OCI-LY1 (cell line): ENCODE data around the gene VAMP7.

Experiments
- H2AFZ ChIP-seq: fragments of 200-600 bp; sonication (generic), shearing (Covaris generic); 2 replicates; pipeline ENCODE4 v1.6.0; 2014; ENCODE audit warnings: antibody characterized with exemption, mild to moderate bottlenecking, low read length
- H3F3A ChIP-seq: fragments of 200-600 bp; sonication (generic), shearing (Covaris generic); 2 replicates; pipeline ENCODE4 v1.6.0; 2014; ENCODE audit warnings: mild to moderate bottlenecking, antibody characterized with exemption, low read length, moderate library complexity; ENCODE audit not compliant: insufficient read depth
- H3K27ac ChIP-seq: fragments of 200-600 bp; sonication (generic); 2 replicates; pipeline ENCODE4 v1.5.1; 2014; ENCODE audit warnings: low read length, mixed run types, mild to moderate bottlenecking, low read depth; ENCODE audit not compliant: poor library complexity, severe bottlenecking
- H3K27me3 ChIP-seq: fragments of 200-600 bp; sonication (generic); 2 replicates; pipeline ENCODE4 v1.6.0; 2014; ENCODE audit warnings: antibody characterized with exemption, mild to moderate bottlenecking, low read length, moderate library complexity; ENCODE audit not compliant: insufficient read depth
- H3K36me3 ChIP-seq: fragments of 200-600 bp; sonication (generic); 2 replicates; pipeline ENCODE4 v1.6.1; 2014; ENCODE audit warnings: mild to moderate bottlenecking, antibody characterized with exemption, low read length, moderate library complexity, mixed read lengths; ENCODE audit not compliant: insufficient read depth
- H3K4me1 ChIP-seq: fragments of 200-600 bp; sonication (generic); 2 replicates; pipeline ENCODE4 v1.5.1; 2014; ENCODE audit warnings: mild to moderate bottlenecking, low read length, moderate library complexity; ENCODE audit not compliant: insufficient read depth, severe bottlenecking
- H3K4me2 ChIP-seq: fragments of 200-600 bp; sonication (generic), shearing (Covaris generic); 2 replicates; pipeline ENCODE4 v1.6.1; 2014; ENCODE audit warnings: low read length
- H3K4me3 ChIP-seq: fragments of 200-600 bp; sonication (generic); 2 replicates; pipeline ENCODE4 v1.5.1; 2014; ENCODE audit warnings: low read length, low read depth, mild to moderate bottlenecking, mixed read lengths; ENCODE audit not compliant: poor library complexity, severe bottlenecking
- H3K79me2 ChIP-seq: fragments of 200-600 bp; shearing (Covaris generic); 2 replicates; pipeline ENCODE4 v1.6.1; 2016; ENCODE audit warnings: mixed run types, low read length, mixed read lengths; ENCODE audit not compliant: insufficient read depth
- H3K9ac ChIP-seq: fragments of 200-600 bp; sonication (generic), shearing (Covaris generic); 2 replicates; pipeline ENCODE4 v1.6.1; 2014; ENCODE audit warnings: mild to moderate bottlenecking, low read length, mixed read lengths
- H3K9me2 ChIP-seq: fragments of 200-600 bp; sonication (generic), shearing (Covaris generic); 2 replicates; pipeline ENCODE4 v1.6.1; 2014; ENCODE audit warnings: low read depth, mild to moderate bottlenecking, low read length, mixed read lengths
- H3K9me3 ChIP-seq: fragments of 200-600 bp; shearing (Covaris generic); 2 replicates; pipeline ENCODE4 v1.6.1; 2014; ENCODE audit warnings: low read length, mixed read lengths
- H4K20me1 ChIP-seq: fragments of 200-600 bp; sonication (generic), shearing (Covaris generic); 2 replicates; pipeline ENCODE4 v1.6.0; 2016; ENCODE audit warnings: mild to moderate bottlenecking, low read length; ENCODE audit not compliant: insufficient read depth
- CTCF ChIP-seq: fragments of 200-600 bp; sonication (generic), shearing (Covaris generic); IDR thresholded peaks from 2 replicates; pipeline ENCODE4 v1.5.1; 2017; ENCODE audit warnings: mild to moderate bottlenecking, antibody characterized with exemption, low read length, moderate library complexity, mixed read lengths
- EZH2 ChIP-seq: fragments of 200-600 bp; sonication (generic), shearing (Covaris generic); IDR thresholded peaks from 2 replicates; pipeline ENCODE4 v1.8.0; 2017; ENCODE audit warnings: borderline replicate concordance, mixed run types, mild to moderate bottlenecking, antibody characterized with exemption, low read length, moderate library complexity, mixed read lengths

Gene VAMP7

DNA sequence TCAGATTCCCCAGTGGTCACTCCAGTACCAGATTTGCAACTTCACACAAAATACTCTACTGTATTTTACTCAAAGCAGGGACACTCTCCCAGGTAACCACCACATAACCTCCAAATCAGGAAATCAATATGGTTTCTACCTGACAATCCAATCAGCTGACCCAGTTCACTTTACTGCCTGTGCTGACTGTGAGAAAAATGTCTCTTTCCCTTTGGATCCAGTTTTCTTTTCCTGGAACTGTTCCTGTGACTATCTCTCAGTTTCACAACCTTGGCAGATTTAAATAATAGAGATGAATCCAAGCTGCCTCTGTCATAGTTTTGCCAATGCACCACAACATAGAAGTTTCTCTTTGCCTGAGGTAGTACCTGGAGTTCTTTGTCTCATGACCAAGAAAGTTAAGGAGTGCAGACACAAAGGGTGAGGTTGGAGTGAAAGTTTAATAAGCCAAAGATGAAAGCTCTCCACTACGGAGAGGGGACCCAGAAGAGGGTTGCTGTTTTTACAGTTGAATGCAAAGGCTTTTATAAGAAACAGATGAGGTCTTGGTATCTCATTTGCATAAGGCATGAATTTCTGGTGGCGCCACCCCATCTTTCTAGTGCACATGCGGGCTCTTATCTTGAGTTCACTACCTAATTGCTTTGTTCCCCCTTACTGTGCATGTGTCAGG is 86.6 kb downstream of the VAMP7 start:
- no peak for TF ChIP-seq CTCF
- no peak for TF ChIP-seq EZH2
- H3K27ac ChIP-seq = no peak overlapping the region
- no peak overlapping the region for H3K4me2 ChIP-seq
- H3K9me2 ChIP-seq = no peaks in the 10 kb centered on the region
- no peaks in the 10 kb centered on the region for H3K79me2 ChIP-seq
- H3F3A ChIP-seq = no peaks in the 10 kb centered on the region
- no peak overlapping the region for H2AFZ ChIP-seq
- H3K4me1 ChIP-seq = no peaks in the 10 kb centered on the region
- no peaks in the 10 kb centered on the region for H3K36me3 ChIP-seq
- no peaks in the 10 kb centered on the region for H3K27me3 ChIP-seq
- no peak overlapping the region for H3K4me3 ChIP-seq
- no peaks in the 10 kb centered on the region for H3K9me3 ChIP-seq
- H3K9ac ChIP-seq = no peak overlapping the region
- no peaks in the 10 kb centered on the region for H4K20me1 ChIP-seq

GRCh38 chrX:155968326-155968661 is 87.1 kb downstream of the VAMP7 start:
- H3K79me2 ChIP-seq = no peaks in the 10 kb centered on the region
- H3K4me3 ChIP-seq = no peak overlapping the region
- H3K4me1 ChIP-seq = no peaks in the 10 kb centered on the region
- no peak overlapping the region for H2AFZ ChIP-seq
- H3K27ac ChIP-seq = no peak overlapping the region
- no peaks in the 10 kb centered on the region for H3K9me2 ChIP-seq
- no peaks in the 10 kb centered on the region for H3F3A ChIP-seq
- H3K4me2 ChIP-seq = no peak overlapping the region
- H3K27me3 ChIP-seq = no peaks in the 10 kb centered on the region
- no peaks in the 10 kb centered on the region for H3K9me3 ChIP-seq
- H4K20me1 ChIP-seq = no peaks in the 10 kb centered on the region
- H3K9ac ChIP-seq = no peak overlapping the region
- TF ChIP-seq EZH2 (no peak), CTCF (no peak)
- no peaks in the 10 kb centered on the region for H3K36me3 ChIP-seq

DNA sequence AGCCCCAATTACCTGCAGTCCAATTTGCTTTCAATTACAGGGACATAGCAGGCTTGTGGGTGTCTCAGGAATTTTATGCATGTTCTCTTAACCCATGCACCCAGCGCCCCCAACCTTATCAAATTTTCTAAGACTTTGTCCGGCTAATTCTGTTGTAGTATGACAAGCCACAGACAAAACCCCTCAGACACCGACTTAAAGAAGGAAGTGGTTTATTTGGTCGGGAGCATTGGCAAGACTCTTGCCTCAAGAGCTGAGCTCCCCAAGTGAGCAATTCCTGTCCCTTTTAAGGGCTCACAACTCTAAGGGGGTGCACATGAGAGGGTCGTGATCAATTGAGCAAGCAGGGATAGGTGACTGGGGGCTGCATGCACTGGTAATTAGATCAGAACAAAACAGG is 87.6 kb downstream of the VAMP7 start:
- Histone ChIP-seq H3F3A (no peaks in the 10 kb centered on the region), H3K27ac (no peak overlapping the region), H3K9ac (no peak overlapping the region), H4K20me1 (no peaks in the 10 kb centered on the region), H3K4me3 (no peak overlapping the region), H3K4me2 (no peak overlapping the region), H3K4me1 (no peaks in the 10 kb centered on the region), H3K9me2 (no peaks in the 10 kb centered on the region), H3K36me3 (no peaks in the 10 kb centered on the region), H2AFZ (no peak overlapping the region), H3K79me2 (no peaks in the 10 kb centered on the region), H3K27me3 (no peaks in the 10 kb centered on the region), H3K9me3 (no peaks in the 10 kb centered on the region)
- TF ChIP-seq CTCF (no peak), EZH2 (no peak)
